ENCODE results near the gene PPP1R9A. TPM values are rescaled to one million over a fixed set of nuclear protein-coding genes. Genes with fewer than 3 reads are reported as not detected.

PPP1R9A gene
- total and polyA plus RNA-seq, 10 of the 15 experiments (the other 5 are each of a cell fraction or from before 2014, with no cell fraction given): 0.04 to 0.12 TPM; not detected in 8

DNA sequence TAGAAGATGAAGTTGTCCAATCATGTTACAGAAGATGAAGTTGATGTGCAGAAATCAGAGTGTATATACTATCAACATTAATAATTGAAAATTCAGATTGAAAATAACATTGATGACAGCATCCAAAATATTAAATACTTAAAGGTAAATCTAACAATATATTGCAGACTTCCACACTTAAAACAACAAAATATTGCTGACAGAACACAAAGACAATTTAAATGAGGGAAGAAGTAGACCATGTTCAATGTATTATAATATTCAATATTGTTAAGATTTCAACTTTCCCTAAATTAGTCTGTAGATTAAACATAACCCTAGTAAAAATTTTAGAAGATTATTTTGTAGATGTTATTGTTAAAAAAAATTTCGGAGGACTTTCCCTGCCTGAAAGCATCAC lies 265.0 kb downstream of the PPP1R9A start (continued):
- TF ChIP-seq, protein P1, sequence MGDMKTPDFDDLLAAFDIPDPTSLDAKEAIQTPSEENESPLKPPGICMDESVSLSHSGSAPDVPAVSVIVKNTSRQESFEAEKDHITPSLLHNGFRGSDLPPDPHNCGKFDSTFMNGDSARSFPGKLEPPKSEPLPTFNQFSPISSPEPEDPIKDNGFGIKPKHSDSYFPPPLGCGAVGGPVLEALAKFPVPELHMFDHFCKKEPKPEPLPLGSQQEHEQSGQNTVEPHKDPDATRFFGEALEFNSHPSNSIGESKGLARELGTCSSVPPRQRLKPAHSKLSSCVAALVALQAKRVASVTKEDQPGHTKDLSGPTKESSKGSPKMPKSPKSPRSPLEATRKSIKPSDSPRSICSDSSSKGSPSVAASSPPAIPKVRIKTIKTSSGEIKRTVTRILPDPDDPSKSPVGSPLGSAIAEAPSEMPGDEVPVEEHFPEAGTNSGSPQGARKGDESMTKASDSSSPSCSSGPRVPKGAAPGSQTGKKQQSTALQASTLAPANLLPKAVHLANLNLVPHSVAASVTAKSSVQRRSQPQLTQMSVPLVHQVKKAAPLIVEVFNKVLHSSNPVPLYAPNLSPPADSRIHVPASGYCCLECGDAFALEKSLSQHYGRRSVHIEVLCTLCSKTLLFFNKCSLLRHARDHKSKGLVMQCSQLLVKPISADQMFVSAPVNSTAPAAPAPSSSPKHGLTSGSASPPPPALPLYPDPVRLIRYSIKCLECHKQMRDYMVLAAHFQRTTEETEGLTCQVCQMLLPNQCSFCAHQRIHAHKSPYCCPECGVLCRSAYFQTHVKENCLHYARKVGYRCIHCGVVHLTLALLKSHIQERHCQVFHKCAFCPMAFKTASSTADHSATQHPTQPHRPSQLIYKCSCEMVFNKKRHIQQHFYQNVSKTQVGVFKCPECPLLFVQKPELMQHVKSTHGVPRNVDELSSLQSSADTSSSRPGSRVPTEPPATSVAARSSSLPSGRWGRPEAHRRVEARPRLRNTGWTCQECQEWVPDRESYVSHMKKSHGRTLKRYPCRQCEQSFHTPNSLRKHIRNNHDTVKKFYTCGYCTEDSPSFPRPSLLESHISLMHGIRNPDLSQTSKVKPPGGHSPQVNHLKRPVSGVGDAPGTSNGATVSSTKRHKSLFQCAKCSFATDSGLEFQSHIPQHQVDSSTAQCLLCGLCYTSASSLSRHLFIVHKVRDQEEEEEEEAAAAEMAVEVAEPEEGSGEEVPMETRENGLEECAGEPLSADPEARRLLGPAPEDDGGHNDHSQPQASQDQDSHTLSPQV (IDR thresholded peaks at IDR 0.05): no peak
- TF ChIP-seq, protein P2, sequence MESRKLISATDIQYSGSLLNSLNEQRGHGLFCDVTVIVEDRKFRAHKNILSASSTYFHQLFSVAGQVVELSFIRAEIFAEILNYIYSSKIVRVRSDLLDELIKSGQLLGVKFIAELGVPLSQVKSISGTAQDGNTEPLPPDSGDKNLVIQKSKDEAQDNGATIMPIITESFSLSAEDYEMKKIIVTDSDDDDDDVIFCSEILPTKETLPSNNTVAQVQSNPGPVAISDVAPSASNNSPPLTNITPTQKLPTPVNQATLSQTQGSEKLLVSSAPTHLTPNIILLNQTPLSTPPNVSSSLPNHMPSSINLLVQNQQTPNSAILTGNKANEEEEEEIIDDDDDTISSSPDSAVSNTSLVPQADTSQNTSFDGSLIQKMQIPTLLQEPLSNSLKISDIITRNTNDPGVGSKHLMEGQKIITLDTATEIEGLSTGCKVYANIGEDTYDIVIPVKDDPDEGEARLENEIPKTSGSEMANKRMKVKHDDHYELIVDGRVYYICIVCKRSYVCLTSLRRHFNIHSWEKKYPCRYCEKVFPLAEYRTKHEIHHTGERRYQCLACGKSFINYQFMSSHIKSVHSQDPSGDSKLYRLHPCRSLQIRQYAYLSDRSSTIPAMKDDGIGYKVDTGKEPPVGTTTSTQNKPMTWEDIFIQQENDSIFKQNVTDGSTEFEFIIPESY (IDR thresholded peaks at IDR 0.05): no peak

DNA sequence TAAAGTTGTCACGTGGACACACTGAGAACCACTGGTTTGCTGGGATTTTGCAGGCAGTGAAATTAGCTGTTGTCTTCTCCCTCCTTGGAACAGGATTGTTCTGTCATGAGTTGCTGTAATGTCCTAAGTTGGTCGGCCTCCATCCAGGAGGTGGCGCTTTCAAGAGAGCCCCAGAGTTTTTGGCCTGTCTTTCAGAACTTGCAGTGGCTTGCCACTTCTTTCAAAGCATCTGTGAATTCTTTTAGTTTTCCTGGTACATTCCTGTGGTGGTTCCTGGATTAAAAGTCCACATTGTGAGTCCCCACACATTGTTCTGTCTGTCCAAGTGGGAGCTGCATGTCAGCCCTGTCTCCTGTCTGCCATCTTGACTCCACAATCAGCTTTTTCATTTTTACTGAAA lies 283.1 kb downstream of the PPP1R9A start:
- Histone ChIP-seq H3K79me2 (ENCODE audit: control insufficient read depth, insufficient read depth, low read length) (no peaks in the 10 kb centered on the region), H3K9ac (ENCODE audit: control insufficient read depth, insufficient read depth, low read length) (no peak overlapping the region), H3K36me3 (ENCODE audit: control insufficient read depth in 2 of 2, insufficient read depth in 2 of 2, low read length in 1 of 2) (no peaks in the 10 kb centered on the region), H3K4me3 (no peak overlapping the region), H3K27ac (ENCODE audit: control insufficient read depth, insufficient read depth) (no peak overlapping the region), H3K9me3 (replicated peaks; ENCODE audit: control insufficient read depth, insufficient read depth, low read length) (no peaks in the 10 kb centered on the region), H4K20me1 (ENCODE audit: control insufficient read depth, insufficient read depth) (no peaks in the 10 kb centered on the region), H3K4me2 (ENCODE audit: control insufficient read depth, insufficient read depth) (no peak overlapping the region), H3K4me1 (ENCODE audit: control insufficient read depth, insufficient read depth, low read length) (no peaks in the 10 kb centered on the region), H3K27me3 (replicated peaks in 1 of 2; ENCODE audit: control insufficient read depth in 2 of 2, insufficient read depth in 2 of 2, low read length in 1 of 2) (no peaks in the 10 kb centered on the region), H2AFZ (ENCODE audit: control insufficient read depth, low read depth, low read length) (peak overlapping the region; percentile 23; the same call in 1 of the 2 replicates)
- 45% methylated on average over 3 of the region's 3 CpGs for WGBS (ENCODE audit: insufficient coverage, insufficient replicate concordance, low lambda C conversion rate, missing lambda C conversion rate)
- in situ Hi-C loops (cut with MboI): loop anchor here (10.0 kb wide), 1 partner anchor 284 kb away; no protein-coding TSS in a partner anchor
- CTCF ChIA-PET: interaction anchor here (0.9 to 5.8 kb wide), 9 partner anchors 11 to 744 kb away, joined by 3 to 37 read pairs (median 7); no protein-coding TSS in a partner anchor
- DNase-seq (ENCODE audit: low read depth, low spot score) (no peak), ATAC-seq (peak; percentile 68), FAIRE-seq (no peak)
- BruUV-seq (replicated peaks): no TSS peak
- intact Hi-C loops (cut with micrococcal nuclease; ENCODE audit: unreplicated experiment): loop anchor here (1.0 to 5.0 kb wide), 2 partner anchors 287 to 497 kb away; no protein-coding TSS in a partner anchor
- peak; percentile 51; the same call in 1 of the 2 replicates for TF ChIP-seq SMC3 (IDR thresholded peaks at IDR 0.05; ENCODE audit: borderline replicate concordance, low read length)
- no peak for TF ChIP-seq ATF7 (IDR thresholded peaks at IDR 0.05; ENCODE audit: low read depth)
- TF ChIP-seq, protein P3, sequence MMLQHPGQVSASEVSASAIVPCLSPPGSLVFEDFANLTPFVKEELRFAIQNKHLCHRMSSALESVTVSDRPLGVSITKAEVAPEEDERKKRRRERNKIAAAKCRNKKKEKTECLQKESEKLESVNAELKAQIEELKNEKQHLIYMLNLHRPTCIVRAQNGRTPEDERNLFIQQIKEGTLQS (IDR thresholded peaks at IDR 0.05; ENCODE audit: borderline replicate concordance, extremely low read depth, low read depth, low read length): no peak
- no peak for TF ChIP-seq YBX1 (IDR thresholded peaks at IDR 0.05)
- TF ChIP-seq NFXL1 (IDR thresholded peaks at IDR 0.05; ENCODE audit: borderline replicate concordance): no peak
- peak; percentile 45; the same call in 1 of the 2 replicates for TF ChIP-seq RAD21 (IDR thresholded peaks at IDR 0.05; ENCODE audit: insufficient read depth, low read depth, low read length)
- TF ChIP-seq, protein P4, sequence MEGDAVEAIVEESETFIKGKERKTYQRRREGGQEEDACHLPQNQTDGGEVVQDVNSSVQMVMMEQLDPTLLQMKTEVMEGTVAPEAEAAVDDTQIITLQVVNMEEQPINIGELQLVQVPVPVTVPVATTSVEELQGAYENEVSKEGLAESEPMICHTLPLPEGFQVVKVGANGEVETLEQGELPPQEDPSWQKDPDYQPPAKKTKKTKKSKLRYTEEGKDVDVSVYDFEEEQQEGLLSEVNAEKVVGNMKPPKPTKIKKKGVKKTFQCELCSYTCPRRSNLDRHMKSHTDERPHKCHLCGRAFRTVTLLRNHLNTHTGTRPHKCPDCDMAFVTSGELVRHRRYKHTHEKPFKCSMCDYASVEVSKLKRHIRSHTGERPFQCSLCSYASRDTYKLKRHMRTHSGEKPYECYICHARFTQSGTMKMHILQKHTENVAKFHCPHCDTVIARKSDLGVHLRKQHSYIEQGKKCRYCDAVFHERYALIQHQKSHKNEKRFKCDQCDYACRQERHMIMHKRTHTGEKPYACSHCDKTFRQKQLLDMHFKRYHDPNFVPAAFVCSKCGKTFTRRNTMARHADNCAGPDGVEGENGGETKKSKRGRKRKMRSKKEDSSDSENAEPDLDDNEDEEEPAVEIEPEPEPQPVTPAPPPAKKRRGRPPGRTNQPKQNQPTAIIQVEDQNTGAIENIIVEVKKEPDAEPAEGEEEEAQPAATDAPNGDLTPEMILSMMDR (IDR thresholded peaks at IDR 0.05 in 2 of 3, conservative IDR thresholded peaks at IDR 0.05 in 1 of 3; ENCODE audit: control insufficient read depth in 2 of 3, extremely low read depth in 1 of 3, insufficient read depth in 1 of 3, low read depth in 3 of 3, low read length in 3 of 3): peak; percentile 24 to 39 (median 34); a peak in 3 of 6 replicates
- TF ChIP-seq RUNX3 (IDR thresholded peaks at IDR 0.05; ENCODE audit: low read length): no peak
- no peak for TF ChIP-seq NRF1 (conservative IDR thresholded peaks at IDR 0.05; ENCODE audit: low read depth, low read length)
- RAD21 ChIA-PET (ENCODE audit: unreplicated experiment): interaction anchor here (1.0 to 1.9 kb wide), 2 partner anchors 56 to 286 kb away, joined by 5 to 11 read pairs; no protein-coding TSS in a partner anchor
- SMC1A ChIA-PET (ENCODE audit: uncharacterized antibody, unreplicated experiment): interaction anchor here (0.7 to 2.1 kb wide), 7 partner anchors 10 to 496 kb away, joined by 3 to 21 read pairs (median 4); no protein-coding TSS in a partner anchor
- POLR2A ChIA-PET: no interaction called here

All from GM12878 (cell line).